Germinal center (tissue), 1 donor: Measurements from ENCODE around the gene TRMT112.

Experiments
- DNase-seq: peaks from one replicate; pipeline ENCODE4 v3.0.0; 2012; ENCODE audit warnings: mixed read lengths, low spot score

Gene TRMT112

DNA sequence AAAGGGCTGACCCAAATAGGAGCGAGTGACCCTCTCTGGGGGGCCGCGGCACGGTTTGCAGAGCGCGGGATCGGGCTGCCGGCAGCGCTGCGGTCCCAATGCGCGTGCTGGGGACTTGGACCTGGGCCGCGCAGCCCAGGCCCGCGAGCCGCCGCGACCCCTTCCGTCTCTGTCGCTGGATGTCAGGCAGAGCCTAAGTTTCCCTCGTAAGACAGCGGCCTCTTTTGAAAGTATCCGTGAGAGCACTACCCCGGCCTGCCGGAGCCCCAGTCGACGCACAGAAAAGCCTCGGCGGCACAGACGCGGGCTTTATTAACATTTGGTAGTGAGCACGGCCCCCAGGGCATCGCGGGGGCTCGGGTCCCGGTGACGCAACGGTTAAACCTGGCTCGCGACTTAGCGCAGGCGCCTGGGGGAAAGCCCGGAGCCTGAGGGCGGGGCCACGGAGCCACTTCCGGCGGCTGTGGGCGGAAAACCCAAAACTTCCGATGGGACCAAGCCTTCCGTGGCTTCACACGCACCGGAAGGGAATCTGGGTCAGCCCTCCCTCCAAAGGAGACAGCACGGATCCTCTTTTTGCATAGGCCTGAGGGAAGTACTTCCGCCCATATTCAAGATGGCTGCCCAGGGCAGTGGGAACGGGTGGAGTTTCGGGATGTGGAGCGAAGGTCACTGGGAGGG is 47.7 kb downstream of the TRMT112 start:
- peak; percentile 86 for DNase-seq

DNA sequence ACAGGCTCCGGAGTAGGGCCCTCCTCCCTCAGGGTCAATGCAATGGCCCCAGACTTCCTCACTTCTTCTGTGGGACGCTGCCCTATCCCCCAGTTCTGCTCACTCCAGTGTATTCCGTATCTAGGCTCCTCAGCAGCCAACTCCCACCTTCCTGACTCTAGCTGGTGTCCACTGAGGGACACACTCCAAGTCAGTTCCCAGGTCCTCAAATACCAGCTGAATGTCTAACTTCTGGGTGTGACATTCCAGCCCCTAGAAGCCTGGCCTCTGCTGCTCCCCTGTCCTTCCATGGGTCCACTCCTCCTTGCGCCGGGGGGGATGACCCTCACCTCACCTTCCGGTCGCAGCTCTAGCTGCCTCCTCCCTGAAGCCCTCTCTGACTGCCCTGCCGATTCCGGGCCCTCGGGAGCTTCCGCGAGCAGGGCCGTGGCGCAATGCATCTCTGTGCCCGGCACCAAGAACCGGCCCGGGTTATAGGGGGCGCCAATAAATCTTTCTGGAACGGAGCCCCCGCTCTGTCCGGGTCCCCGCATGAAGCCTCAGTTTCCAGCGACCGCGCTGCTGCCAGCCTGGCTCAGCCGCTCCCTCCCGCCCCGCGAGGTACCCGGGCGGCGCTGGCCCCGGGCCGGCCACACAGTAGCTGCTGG is 48.3 kb downstream of the TRMT112 start:
- no peak for DNase-seq

DNA sequence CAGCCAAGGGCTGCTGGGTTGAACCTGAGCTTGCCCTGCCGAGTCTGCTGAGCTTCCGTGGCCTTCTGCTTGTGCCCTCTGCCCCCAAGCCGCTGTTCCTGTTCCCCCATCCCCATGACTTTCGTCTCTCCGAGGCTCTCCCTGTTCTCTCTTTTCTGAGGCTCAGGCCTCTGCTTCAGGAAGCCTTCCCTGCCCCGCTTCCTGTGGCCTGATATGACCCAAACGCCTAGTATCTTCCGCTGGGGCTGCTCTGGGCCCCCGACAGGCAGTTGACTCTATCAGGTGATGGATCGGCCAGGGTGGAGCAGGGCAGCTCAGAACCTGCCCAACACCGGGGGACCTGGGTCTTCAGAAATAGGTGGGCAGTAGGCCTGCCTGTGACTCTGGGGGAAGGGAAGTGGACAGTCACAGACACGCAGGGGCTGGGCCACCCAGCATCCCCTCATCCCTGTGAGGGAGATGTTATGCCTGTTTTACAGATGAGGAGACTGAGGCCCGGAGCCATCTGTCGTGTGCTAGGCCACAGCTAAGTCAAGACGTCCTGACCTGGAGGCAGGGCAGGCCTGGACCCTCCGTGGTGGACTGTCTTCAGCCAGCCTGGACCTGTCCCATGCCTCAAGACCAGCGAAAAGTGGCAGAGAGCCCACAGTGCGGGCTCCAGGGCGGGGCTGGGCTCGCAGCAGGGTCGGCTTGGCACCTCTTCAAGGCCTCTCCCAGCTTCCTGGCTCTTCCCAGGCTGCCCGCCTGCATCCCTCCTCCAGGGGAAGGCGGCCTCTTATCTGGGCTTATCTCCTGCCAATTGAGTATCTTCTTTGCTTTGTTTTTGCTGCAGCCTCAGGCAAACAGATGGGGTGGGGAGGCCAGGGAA is 49.1 kb downstream of the TRMT112 start:
- no peak for DNase-seq

DNA sequence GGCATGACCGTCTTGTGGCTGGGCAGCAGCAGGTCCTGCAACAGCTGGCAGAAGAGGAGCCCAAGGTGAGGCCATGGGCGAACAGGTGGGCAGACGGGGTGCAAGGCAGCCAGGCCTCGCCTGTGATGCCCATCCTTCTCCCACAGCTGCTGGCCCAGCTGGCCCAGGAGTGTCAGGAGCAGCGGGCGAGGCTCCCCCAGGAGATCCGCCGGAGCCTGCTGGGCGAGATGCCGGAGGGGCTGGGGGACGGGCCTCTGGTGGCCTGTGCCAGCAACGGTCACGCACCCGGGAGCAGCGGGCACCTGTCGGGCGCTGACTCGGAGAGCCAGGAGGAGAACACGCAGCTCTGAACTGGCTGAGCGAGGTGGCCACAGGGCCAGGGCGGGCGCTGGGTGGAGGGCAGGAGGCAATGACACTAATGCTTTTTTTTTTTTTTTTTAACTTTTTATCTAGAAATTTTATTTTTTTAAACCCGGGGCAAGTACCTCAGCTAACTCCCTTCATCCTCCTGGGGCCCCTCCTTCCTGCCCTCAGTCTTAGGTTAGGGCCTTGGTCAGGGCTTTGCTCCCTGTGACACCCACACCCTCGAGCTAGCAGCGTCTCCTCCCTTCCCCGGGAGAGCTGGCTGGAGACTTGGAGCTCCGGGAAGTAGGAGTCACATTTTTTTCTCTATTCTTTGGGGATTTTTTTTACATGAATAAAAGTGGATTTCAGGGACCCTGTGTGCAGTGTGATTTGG is 50.0 kb downstream of the TRMT112 start:
- DNase-seq, result no peak
